ENCODE measurements around the gene GUCY1B1. TPM values are rescaled to one million over a fixed set of nuclear protein-coding genes. Genes with fewer than 3 reads are reported as not detected.
A peak's percentile ranks its signal among the peaks of the same experiment; 100 is the strongest.

GUCY1B1 gene
- total RNA-seq, 6 experiments from 2014 or later: 0.07 TPM; not detected in 5

GRCh38 chr4:155735496-155735895 is 23.3 kb upstream of the GUCY1B1 start:
- H3K4me1 Mint-ChIP-seq (ENCODE audit: low read depth): no peaks in the 10 kb centered on the region
- peaks cover 5% of the 10 kb centered on the region for H3K9me3 Mint-ChIP-seq
- H3K27ac Mint-ChIP-seq: no peak overlapping the region
- H3K36me3 Mint-ChIP-seq (ENCODE audit: low read depth): no peaks in the 10 kb centered on the region
- DNase-seq: no peak
- no peaks in the 10 kb centered on the region; the same call in 1 of the 2 replicates for H3K27me3 Mint-ChIP-seq (ENCODE audit: insufficient read depth)
- no peak overlapping the region for H3K4me3 Mint-ChIP-seq
- no peak for TF ChIP-seq CTCF (IDR thresholded peaks at IDR 0.05)

GRCh38 chr4:155738548-155738947 is 20.3 kb upstream of the GUCY1B1 start:
- DNase-seq: no peak
- Mint-ChIP-seq H3K36me3 (ENCODE audit: low read depth) (no peaks in the 10 kb centered on the region), H3K4me3 (no peak overlapping the region), H3K27me3 (ENCODE audit: insufficient read depth) (no peaks in the 10 kb centered on the region; the same call in 1 of the 2 replicates), H3K4me1 (ENCODE audit: low read depth) (no peaks in the 10 kb centered on the region), H3K9me3 (peaks cover 9% of the 10 kb centered on the region), H3K27ac (no peak overlapping the region)
- no peak for TF ChIP-seq CTCF (IDR thresholded peaks at IDR 0.05)

- H3K4me3 Mint-ChIP-seq: no peak overlapping the region
- no peaks in the 10 kb centered on the region for H3K4me1 Mint-ChIP-seq (ENCODE audit: low read depth)
- no peak for TF ChIP-seq CTCF (IDR thresholded peaks at IDR 0.05)
- no peaks in the 10 kb centered on the region for H3K36me3 Mint-ChIP-seq (ENCODE audit: low read depth)
- peaks cover 2% of the 10 kb centered on the region; the same call in 1 of the 2 replicates for H3K27me3 Mint-ChIP-seq (ENCODE audit: insufficient read depth)
- H3K27ac Mint-ChIP-seq: no peak overlapping the region
- H3K9me3 Mint-ChIP-seq: peaks cover 9% of the 10 kb centered on the region
- no peak for DNase-seq
These were observed 17.3 kb upstream of the GUCY1B1 start for GRCh38 chr4:155741546-155741945.

GRCh38 chr4:155742310-155743015 is 16.4 kb upstream of the GUCY1B1 start:
- Mint-ChIP-seq H3K4me1 (ENCODE audit: low read depth) (no peaks in the 10 kb centered on the region), H3K36me3 (ENCODE audit: low read depth) (no peaks in the 10 kb centered on the region), H3K4me3 (no peak overlapping the region), H3K27ac (no peak overlapping the region), H3K9me3 (peaks cover 9% of the 10 kb centered on the region), H3K27me3 (ENCODE audit: insufficient read depth) (peaks cover 2% of the 10 kb centered on the region; the same call in 1 of the 2 replicates)
- no peak for TF ChIP-seq CTCF (IDR thresholded peaks at IDR 0.05)
- DNase-seq: no peak

- Mint-ChIP-seq H3K27me3 (ENCODE audit: insufficient read depth) (peaks cover 2% of the 10 kb centered on the region; the same call in 1 of the 2 replicates), H3K36me3 (ENCODE audit: low read depth) (no peaks in the 10 kb centered on the region), H3K4me1 (ENCODE audit: low read depth) (no peaks in the 10 kb centered on the region), H3K4me3 (no peak overlapping the region), H3K27ac (no peak overlapping the region), H3K9me3 (peaks cover 4% of the 10 kb centered on the region; the same call in 1 of the 2 replicates)
- DNase-seq: peak; percentile 12
- no peak for TF ChIP-seq CTCF (IDR thresholded peaks at IDR 0.05)
These were observed 12.8 kb upstream of the GUCY1B1 start for GRCh38 chr4:155745984-155746383.
